ENCODE results near the gene NCAM1. TPM values are rescaled to one million over a fixed set of nuclear protein-coding genes. Genes with fewer than 3 reads are reported as not detected.

The NCAM1 gene
- total and polyA plus RNA-seq, 2 donors from 2014 or later: 1.7 to 3.0 TPM

GRCh38 chr11:113035708-113036107, 74.5 kb downstream of the NCAM1 start:
- H3K9me3 ChIP-seq (ENCODE audit: control insufficient read depth in 2 of 3, insufficient read depth in 1 of 3, low read length in 3 of 3): no peaks in the 10 kb centered on the region
- no peak for DNase-seq
- no peaks in the 10 kb centered on the region for H3K36me3 ChIP-seq (ENCODE audit: control insufficient read depth in 2 of 3, insufficient read depth in 3 of 3, low read length in 3 of 3)
- no peaks in the 10 kb centered on the region for H3K27me3 ChIP-seq (ENCODE audit: control insufficient read depth, insufficient read depth, low read length)
- H3K9ac ChIP-seq (ENCODE audit: low read length in 3 of 3): no peak overlapping the region
- H3K4me1 ChIP-seq (ENCODE audit: control insufficient read depth in 2 of 3, insufficient read depth in 2 of 3, low read depth in 1 of 3, low read length in 3 of 3): no peaks in the 10 kb centered on the region
- FAIRE-seq: no peak
- H3K4me3 ChIP-seq (ENCODE audit: low read length in 3 of 3): no peak overlapping the region
- no peak for TF ChIP-seq CTCF (IDR thresholded peaks at IDR 0.05; ENCODE audit: borderline replicate concordance, extremely low read depth, insufficient read depth)
- no peak overlapping the region for H3K27ac ChIP-seq (ENCODE audit: low read depth in 2 of 2, low read length in 2 of 2)
- intact Hi-C loops (cut with DNase I): no loop called here

GRCh38 chr11:113043698-113044097, 82.5 kb downstream of the NCAM1 start:
- TF ChIP-seq CTCF (IDR thresholded peaks at IDR 0.05; ENCODE audit: borderline replicate concordance, extremely low read depth, insufficient read depth): no peak
- H3K9ac ChIP-seq (ENCODE audit: low read length in 3 of 3): no peak overlapping the region
- no peak overlapping the region for H3K27ac ChIP-seq (ENCODE audit: low read depth in 2 of 2, low read length in 2 of 2)
- no peaks in the 10 kb centered on the region for H3K27me3 ChIP-seq (ENCODE audit: control insufficient read depth, insufficient read depth, low read length)
- FAIRE-seq: no peak
- H3K36me3 ChIP-seq (ENCODE audit: control insufficient read depth in 2 of 3, insufficient read depth in 3 of 3, low read length in 3 of 3): no peaks in the 10 kb centered on the region
- H3K4me3 ChIP-seq (ENCODE audit: low read length in 3 of 3): no peak overlapping the region
- H3K4me1 ChIP-seq (ENCODE audit: control insufficient read depth in 2 of 3, insufficient read depth in 2 of 3, low read depth in 1 of 3, low read length in 3 of 3): no peaks in the 10 kb centered on the region
- intact Hi-C loops (cut with DNase I): no loop called here
- DNase-seq: no peak
- H3K9me3 ChIP-seq (ENCODE audit: control insufficient read depth in 2 of 3, insufficient read depth in 1 of 3, low read length in 3 of 3): no peaks in the 10 kb centered on the region

GRCh38 chr11:113045146-113045545, 83.9 kb downstream of the NCAM1 start:
- Histone ChIP-seq H3K9ac (ENCODE audit: low read length in 3 of 3) (no peak overlapping the region), H3K4me3 (ENCODE audit: low read length in 3 of 3) (no peak overlapping the region), H3K36me3 (ENCODE audit: control insufficient read depth in 2 of 3, insufficient read depth in 3 of 3, low read length in 3 of 3) (no peaks in the 10 kb centered on the region), H3K27ac (ENCODE audit: low read depth in 2 of 2, low read length in 2 of 2) (no peak overlapping the region), H3K9me3 (ENCODE audit: control insufficient read depth in 2 of 3, insufficient read depth in 1 of 3, low read length in 3 of 3) (no peaks in the 10 kb centered on the region), H3K27me3 (ENCODE audit: control insufficient read depth, insufficient read depth, low read length) (no peaks in the 10 kb centered on the region), H3K4me1 (ENCODE audit: control insufficient read depth in 2 of 3, insufficient read depth in 2 of 3, low read depth in 1 of 3, low read length in 3 of 3) (no peaks in the 10 kb centered on the region)
- no peak for DNase-seq
- no peak for TF ChIP-seq CTCF (IDR thresholded peaks at IDR 0.05; ENCODE audit: borderline replicate concordance, extremely low read depth, insufficient read depth)
- FAIRE-seq: no peak
- intact Hi-C loops (cut with DNase I): no loop called here

- no peak for TF ChIP-seq CTCF (IDR thresholded peaks at IDR 0.05; ENCODE audit: borderline replicate concordance, extremely low read depth, insufficient read depth)
- Histone ChIP-seq H3K36me3 (ENCODE audit: control insufficient read depth in 2 of 3, insufficient read depth in 3 of 3, low read length in 3 of 3) (no peaks in the 10 kb centered on the region), H3K27me3 (ENCODE audit: control insufficient read depth, insufficient read depth, low read length) (no peaks in the 10 kb centered on the region), H3K27ac (ENCODE audit: low read depth in 2 of 2, low read length in 2 of 2) (no peak overlapping the region), H3K4me3 (ENCODE audit: low read length in 3 of 3) (no peak overlapping the region), H3K4me1 (ENCODE audit: control insufficient read depth in 2 of 3, insufficient read depth in 2 of 3, low read depth in 1 of 3, low read length in 3 of 3) (no peaks in the 10 kb centered on the region), H3K9me3 (ENCODE audit: control insufficient read depth in 2 of 3, insufficient read depth in 1 of 3, low read length in 3 of 3) (no peaks in the 10 kb centered on the region), H3K9ac (ENCODE audit: low read length in 3 of 3) (no peak overlapping the region)
- DNase-seq (no peak), FAIRE-seq (no peak)
- intact Hi-C loops (cut with DNase I): no loop called here
These were observed 85.6 kb downstream of the NCAM1 start for GRCh38 chr11:113046866-113047265.
